GM19240 (cell line): Measurements from ENCODE around the gene FOXC2.
A peak's percentile ranks its signal among the peaks of the same experiment; 100 is the strongest.
"Not testable (repeated sequence)": the region's sequence is repeated elsewhere in the genome, so short reads cannot be mapped to it uniquely, and the experiment has no call there.

Experiments used
- DNase-seq: peaks from one replicate; pipeline ENCODE4 v3.0.0; 2011; ENCODE audit warnings: low spot score; ENCODE audit not compliant: insufficient read length

The FOXC2 gene

DNA sequence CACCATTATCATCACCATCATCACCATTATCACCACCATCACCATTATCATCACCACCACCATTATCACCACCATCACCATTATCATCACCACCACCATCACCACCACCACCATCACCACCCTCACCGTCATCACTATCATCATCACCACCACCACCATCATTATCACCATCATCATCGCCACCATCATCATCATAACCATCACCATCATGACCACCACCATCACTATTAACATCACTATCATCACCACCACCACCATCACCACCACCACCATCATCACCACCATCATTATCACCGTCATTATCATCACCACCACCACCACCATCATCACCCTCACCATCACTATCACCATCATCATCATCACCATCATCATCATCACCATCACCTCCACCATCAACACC lies 20.9 kb downstream of the FOXC2 start:
- DNase-seq: no peak

DNA sequence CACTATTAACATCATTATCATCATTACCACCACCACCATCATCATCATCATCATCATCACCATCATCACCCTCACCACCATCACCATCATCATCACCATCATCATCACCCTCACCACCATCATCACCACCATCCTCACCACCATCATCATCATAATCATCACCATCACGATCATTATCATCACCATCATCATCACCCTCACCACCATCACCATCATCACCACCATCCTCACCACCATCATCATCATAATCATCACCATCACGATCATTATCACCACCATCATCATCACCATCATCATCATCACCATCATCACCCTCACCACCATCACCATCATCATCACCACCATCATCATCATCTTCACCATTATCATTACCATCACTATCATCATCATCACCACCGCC lies 21.3 kb downstream of the FOXC2 start:
- not testable (repeated sequence) for DNase-seq

DNA sequence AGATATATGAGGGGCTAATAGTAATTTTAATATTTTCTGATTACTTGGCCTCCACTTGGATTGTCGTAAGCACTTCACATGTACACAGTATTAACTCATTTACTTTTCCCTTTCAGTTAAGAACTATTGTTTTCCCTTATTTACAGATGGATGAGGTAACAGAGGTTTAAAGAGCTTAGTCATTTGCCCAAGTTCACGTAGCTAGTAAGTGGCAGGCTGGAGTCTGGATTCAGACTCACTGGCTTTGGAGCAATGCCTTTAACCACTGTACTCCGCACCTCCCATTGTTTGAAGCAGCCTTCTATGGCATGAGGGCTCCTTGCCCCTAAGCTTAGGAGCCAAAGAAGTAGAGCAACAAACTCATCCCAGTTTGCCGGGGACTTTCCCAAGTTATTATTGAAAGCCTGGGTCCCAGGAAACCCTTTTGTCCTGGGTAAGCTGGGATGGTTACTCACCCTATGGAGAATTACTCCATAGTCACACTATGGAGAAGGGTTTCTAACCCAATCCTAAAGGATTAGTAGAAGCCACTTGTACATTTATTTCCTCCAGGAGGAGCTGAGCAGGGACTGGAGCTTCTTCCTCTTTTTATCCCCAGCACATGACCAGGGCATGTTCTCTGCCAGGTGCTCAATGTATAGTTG lies 24.0 kb downstream of the FOXC2 start:
- DNase-seq: no peak

DNA sequence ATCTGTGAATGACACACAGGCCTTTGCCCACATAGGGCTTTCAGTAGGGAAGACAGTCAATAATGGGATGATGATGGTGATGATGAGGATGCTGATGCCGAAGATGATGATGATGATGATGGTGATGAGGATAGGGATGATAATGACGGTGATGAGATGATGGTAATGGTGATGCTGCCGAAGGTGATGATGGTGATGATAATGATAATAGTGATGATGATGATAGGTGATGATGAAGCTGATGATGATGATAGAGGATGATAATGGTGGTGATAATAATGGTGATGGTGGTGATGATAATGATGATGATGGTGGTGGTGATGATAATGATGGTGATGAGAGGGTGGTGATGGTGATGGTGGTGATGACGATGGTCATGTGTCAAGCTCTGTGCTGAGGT lies 24.6 kb downstream of the FOXC2 start:
- no peak for DNase-seq

DNA sequence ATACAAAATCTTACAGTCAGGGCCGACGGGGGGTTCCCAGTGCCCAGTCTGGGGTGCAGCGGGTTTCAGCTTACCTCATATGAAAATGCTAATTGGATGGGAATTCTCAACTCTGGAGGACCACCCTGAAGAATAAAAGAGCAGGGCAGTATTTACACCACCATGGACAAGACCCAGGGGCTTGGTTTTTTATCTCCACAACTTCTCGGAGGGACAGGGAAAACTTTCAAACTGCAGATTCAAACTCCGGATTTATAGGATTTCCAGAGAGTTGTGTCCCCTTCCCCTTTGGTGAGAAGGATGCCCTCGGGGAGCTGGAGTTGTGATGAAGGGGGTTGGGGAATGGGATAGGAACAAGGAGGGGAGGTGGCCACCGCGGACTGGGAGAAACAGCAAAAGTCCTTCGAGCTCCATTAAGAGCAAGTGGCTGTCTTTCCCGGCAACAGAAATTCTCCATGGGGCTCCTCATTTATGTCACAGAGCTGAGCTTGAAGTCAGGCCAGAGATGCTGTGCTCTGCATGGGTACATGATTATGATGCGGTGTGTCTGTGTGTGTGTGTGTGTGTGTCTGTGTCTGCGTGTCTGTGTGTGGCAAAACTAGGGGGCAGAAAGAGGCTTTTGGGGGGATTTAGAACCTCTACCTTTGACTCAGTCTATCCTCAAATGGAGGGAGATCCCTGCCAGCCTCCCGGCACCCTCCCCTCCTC lies 27.4 kb downstream of the FOXC2 start:
- DNase-seq: no peak

DNA sequence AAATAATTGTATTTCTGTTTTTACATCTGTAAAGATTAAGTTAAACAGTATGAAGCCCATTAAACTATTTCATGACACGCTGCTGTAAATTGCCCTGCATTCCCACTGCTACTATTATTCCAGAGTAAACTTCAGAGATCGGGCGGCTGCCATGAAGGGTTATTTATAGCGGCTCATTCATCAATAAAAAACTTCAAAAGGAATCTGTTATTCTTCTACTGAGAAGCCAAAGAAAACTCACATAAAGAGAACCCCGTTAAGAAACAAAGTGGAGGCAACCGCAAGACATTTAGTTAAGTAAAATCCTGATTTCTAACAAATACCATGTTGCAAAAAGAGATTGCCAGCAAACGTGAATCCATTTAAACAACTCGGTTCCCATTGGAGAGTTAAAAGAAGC lies 28.1 kb downstream of the FOXC2 start:
- DNase-seq: no peak

DNA sequence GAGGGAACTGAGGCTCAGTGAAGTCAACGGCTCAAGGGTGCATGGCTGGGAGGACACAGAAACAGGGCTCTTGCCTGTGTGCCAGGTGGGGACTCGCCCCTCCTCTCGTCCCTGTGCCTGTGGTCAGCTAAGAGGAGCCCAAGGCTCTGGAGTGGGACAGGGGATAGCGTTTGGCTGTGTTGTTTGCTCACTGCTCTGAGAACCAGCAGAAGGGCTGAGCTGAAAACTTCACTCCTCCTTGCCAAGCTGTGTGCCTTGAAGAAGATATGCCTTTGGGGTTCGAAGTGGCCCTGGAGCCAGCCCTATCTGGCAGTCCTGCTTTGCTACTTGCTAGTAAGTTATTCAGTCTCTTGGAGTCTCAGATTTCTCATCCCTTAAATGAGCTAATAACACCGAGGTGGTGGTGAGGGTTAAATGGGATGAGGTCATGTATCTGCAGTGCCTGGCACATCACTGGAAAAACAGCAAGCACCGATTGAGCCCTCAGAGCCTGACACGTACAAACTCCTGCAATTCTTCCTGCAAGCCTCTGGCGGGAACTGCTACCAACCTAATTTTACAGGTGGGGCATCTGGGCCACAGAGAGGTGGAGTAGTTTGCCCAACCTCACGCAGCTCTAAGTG lies 29.5 kb downstream of the FOXC2 start:
- DNase-seq: no peak

DNA sequence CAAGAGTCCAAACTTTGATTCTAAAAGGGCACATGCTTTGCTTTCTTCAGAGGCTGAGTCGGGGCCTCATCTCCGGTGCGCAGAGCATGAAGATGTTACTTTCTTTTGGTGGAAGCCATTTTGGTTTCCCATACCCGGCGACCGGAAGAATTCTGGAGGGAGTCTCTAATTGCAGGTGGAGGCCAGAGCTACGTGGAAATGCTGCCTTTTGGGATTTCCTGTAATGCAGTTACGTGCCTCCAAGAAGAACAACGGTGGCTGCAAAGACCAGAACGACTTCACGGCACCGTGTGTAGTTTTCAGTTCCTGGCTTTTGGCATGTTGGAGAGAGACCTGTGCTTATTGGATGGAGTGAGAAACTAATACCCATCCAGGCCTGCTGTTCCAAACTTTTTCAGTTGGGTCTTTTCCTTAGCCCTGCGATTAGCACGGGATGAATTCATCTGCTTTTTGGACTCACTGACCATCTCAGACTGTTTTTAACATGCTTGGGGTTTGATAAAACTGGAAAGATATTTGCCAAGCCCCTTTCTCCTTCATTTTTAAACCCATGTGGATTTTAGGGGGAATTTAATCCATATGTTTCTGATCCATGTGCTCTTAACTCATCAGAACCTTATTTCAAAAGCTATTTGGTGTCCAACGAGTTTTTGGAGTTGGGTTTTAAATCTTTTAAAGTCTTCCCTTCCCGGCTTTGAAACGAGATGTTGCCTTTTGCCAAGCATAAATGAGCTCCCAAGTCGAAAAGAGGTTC lies 30.7 kb downstream of the FOXC2 start:
- DNase-seq: no peak

DNA sequence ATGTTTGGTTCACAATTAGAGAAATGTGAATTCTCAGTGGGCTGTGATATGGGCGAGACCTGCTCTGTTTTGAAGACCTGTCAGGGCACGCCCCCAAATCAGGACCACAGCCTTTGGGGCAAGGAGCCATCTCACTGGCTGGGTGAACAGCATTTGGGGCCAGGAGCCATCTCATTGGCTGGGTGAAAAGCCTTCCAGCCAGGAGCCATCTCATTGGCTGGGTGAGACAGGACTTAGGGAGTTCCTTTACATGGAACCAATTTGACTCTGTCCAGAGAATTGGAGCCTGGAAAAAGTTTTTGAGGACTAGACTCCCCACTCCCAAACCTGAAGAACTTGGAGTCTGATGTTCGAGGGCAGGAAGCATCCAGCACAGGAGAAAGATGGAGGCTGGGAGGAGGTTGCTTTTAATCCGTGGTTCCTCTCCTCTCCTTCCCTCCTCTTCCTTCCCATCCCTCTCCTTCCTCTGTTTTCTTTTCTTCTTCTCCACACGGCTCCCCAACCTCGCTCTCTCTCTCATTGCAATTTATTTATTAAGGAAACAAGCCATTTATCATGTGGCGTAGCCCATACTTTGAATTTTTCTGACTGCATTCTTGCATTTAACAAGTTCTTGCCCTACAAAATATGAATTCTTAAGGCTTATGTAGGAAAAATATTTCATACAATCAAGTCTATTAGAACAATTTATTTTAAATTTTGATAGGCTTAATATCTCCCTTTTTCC lies 31.4 kb downstream of the FOXC2 start:
- no peak for DNase-seq

DNA sequence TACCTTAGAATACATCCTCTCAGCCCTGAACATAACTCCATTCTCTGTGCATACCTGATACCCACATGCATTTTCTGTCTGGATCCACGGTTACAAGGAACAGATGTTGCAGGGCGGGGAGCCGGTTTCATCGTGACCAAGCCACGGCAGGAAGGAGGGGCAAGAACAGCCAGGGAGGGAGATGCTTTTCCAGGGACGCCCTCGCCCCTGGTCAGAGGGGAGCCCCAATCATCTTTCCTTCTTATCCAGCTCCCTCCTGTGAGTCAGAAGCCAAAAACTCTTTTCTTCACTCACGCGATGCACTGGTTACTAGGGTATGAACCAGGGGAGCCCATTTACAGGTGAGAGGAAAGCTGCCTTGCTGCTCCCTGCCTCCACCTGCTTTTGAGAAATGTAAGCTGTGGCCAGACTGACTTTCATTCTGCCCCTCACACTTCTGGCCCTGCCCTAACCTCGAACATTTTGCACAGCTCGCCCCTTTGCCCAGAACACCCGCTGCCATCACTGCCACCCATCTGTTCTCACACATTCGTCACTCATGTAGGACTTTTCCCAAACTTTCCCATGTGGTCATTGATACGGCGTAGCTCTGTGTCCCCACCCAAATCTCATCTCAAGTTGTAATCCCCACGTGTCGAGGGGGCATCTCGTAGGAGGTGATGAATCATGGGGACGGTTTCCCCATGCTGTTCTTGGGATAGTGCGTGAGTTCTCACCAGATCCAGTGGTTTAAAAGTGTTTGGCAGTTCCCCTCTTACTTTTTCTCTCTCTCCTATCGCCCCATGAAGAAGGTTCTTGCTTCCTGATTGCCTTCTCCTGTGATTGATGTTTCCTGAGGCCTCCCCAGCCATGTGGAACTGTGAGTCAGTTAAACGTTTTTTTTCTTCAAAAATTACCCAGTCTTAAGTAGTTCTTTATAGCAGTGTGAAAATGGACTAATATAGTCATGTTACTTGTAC lies 32.3 kb downstream of the FOXC2 start:
- no peak for DNase-seq

DNA sequence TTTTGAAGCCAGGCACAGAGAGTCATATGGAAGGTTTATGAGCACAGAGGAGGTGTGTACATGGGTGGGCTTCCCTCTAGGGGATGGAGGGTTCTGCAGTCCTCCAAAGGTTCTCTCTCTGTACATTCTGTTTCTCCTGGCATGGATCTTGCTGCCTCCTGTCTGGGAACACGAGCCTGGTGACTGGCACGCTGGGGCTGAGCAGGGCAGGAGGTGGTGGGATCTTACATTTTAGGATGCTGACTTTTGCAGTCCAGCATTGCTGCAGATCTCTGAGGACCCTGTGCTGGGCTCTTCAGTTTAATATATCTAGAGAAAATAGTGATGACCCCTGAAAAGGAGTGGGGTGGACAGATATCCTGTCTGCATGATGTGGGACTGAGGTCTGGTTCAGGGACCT lies 34.7 kb downstream of the FOXC2 start:
- DNase-seq: no peak

DNA sequence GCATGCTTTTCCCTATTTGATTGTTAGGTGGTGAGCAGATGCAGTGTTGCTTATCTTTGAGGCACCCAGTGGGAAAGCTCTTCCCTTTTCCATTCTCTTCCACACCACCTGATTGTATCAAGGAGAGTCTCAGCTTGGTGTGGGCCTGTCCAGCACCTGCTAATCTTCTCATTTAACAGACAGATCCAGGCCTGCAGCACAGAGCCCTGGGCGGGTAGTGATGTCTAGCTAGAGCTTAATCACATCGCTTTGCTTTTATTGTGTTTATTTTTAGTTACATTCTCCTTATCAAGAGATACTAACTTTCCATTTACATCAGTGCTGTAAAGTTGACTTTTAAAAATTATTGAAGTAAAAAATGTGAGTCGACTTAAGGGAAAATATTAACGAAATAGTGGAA lies 35.9 kb downstream of the FOXC2 start:
- DNase-seq: no peak

DNA sequence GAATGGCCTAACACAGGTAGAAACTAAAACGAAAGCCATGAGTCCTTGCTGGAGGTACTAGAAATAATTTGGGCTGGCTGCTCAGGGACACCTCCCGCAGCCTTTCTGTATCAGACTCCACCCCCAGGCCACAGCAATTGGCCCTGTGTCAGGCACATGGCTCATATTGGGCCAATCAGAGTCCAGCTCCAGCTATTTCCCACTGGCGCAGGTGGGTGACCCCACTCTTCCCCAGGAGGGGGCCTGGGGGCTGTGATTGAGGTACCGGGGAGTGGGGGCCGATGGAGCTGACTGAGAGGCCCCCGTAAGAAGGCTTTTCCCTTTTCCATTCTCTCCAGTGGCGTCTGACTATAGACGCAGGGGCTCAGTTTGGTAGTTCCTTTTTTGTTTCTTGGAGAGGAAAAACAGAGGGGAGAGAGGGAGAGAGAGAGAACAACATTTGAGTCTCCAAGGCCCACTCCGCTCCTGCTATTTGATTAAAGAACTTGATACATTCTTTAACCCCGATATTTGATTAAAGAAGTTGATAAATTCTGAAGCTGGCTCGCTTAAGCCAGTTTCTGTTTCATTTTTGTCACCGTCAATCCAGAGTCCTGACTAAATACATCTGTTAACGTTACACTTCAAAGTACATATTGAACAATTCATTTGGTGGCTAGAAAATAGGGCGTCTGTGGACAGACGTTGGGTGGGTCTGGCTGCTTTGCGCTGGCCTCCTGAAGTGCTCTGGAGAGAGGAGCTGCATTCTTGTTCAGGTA lies 38.0 kb downstream of the FOXC2 start:
- DNase-seq: peak; percentile 31

DNA sequence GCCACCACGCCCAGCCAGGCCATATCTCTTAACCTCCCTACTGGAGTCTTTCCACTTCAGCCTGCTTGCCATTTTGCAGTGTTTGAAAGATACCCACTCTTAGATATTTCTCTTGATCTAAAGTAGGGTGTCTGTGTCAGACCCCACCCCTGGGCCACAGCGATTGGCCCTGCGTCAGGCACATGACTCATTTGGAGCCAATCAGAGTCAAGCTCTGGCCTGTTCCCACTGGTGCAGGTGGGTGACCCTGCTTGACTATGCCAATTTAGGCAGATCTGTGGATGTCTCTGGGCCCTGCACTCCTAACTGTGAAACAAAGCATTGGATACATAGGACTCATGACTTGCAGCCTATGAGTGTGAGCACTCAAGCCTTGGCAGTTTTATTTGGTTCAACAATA lies 39.3 kb downstream of the FOXC2 start:
- no peak for DNase-seq

DNA sequence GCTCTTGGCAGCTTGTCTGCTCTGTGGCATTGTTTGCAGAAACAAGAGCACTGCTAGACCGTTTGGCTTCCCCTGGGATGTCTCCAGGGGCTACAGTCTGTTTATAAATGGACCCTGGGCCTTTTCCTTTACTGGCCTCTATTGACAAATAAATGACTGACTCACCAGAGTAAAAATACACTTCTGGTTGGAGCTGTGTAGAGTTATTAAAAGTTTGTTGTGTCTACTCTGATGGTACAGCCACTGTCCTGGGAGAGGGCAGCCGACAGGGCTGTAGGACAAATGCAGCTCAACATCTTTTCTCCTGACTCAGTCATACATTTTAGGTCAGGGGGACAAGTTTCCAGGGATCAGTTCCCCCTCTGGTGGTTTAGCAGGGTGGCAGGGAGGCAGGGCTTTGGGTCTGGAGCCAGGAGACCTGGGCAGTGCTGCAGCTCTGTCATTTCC lies 41.7 kb downstream of the FOXC2 start:
- no peak for DNase-seq

DNA sequence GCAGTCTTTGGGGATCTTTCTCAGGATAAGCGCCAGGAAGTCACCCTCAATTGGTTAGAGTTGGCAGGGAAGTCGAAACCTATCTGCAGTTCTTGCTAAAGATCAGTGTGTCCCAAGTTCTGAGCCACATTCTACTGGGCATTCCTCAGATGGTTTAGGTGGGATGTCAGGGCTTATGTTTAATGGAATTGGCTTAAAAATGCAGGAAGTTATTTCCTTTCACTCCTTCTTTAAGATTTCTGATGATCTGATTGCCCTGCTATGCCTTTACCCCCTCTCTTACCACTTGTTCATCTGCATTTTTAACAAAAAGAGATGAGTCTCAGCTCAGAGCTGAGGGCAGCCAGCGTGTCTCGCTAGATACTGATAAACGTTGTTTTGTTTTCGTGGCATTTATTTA lies 42.5 kb downstream of the FOXC2 start:
- no peak for DNase-seq

DNA sequence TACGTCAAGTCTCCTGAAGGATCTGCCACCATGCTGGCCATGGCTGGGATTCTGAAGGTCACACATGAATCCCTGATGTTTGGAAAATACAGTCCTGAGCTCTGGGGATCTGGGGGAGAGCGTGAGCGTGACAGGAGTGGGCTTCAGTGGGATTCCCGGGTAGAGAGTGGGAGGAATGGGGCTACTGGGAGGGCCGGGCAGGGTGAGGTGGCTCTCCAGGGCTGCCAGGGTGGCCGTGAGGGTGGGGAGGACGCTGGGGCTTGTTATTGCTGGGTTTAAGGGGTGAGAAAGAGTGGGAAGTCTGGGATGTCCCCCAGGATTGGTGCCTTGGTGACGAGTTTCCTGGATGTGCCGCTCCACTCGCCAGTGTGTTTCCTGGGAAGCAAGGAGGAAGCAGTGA lies 43.0 kb downstream of the FOXC2 start:
- DNase-seq: no peak

DNA sequence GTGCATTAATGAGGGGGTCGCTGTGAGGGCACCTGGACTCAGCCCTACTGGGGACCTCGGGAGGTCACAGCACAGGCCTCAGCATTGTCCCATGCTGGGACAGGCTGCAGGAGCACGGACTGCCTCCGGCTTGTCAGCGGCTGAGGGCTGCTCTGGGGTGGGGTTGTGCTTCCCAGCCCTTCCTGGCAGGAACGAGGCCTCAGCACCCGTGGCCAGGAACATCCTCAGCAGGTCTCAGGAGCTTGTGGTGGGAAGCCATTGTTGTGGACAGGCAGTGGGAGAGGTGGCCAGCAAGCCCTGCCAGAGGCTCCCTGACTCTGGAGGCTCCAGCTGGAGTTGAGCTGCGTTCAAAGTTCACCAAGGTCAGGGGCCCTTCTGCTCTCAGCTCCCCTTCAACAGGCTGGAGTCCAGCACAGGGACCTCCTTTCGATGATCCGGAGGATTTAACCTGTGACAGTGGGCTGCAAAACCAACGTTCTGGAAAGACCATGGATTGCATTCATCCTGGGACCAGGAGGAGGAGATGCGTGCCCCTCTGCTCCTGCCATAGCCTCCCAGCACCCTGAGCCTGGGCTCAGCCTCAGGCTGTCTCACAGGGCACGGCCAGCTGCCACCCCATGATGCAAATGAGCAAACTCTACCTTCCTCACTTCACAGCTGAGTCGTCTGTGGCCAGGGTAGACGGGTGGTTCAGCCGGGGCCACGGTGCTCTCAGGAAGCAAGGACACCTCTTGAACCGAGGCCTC lies 44.3 kb downstream of the FOXC2 start:
- DNase-seq: no peak

DNA sequence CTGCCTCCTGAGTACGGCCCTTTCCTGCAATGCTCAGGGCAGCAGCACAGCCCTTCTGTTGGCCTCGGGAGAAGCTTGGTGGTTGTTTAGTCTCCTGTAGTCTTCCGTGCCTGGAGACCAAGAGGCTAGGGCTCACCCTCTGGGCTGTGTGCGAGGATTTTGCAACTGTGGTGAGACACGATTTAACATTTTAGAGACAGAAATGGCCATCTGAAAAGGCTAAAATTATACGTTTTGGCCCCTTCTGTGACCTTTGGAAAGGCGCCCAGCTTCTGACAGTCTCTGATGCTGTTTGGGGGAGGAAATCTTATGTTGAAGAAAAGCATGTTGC lies 44.9 kb downstream of the FOXC2 start:
- no peak for DNase-seq
